GM18502 (cell line): ENCODE results near the gene B9D1.
"Not testable (repeated sequence)": the region's sequence is repeated elsewhere in the genome, so short reads cannot be mapped to it uniquely, and the experiment has no call there.

ENCODE experiments used
- ATAC-seq: cut with Tn5 transposase; IDR thresholded peaks from one replicate; pipeline ENCODE4 v1.9.1; 2021; ENCODE audit warnings: mild to moderate bottlenecking; ENCODE audit not compliant: unreplicated experiment, poor library complexity

B9D1 gene

GRCh38 chr17:19361326-19361725, 1.2 kb downstream of the B9D1 start:
- ATAC-seq = no peak

- no peak for ATAC-seq
Measured at GRCh38 chr17:19360772-19361171, 1.8 kb downstream of the B9D1 start.

- no peak for ATAC-seq
Measured at GRCh38 chr17:19359856-19360255, 2.7 kb downstream of the B9D1 start.

- no peak for ATAC-seq
Measured at GRCh38 chr17:19359151-19359550, 3.4 kb downstream of the B9D1 start.

- ATAC-seq = no peak
Measured at GRCh38 chr17:19357761-19358160, 4.8 kb downstream of the B9D1 start.

GRCh38 chr17:19357351-19357750, 5.2 kb downstream of the B9D1 start:
- ATAC-seq = no peak

GRCh38 chr17:19354748-19355147, 7.8 kb downstream of the B9D1 start:
- ATAC-seq = no peak

- ATAC-seq = not testable (repeated sequence)
Measured at GRCh38 chr17:19353401-19353800, 9.1 kb downstream of the B9D1 start.

GRCh38 chr17:19348806-19349205, 13.7 kb downstream of the B9D1 start:
- no peak for ATAC-seq

GRCh38 chr17:19348081-19348650, 14.4 kb downstream of the B9D1 start:
- no peak for ATAC-seq

GRCh38 chr17:19347323-19348080, 15.0 kb downstream of the B9D1 start:
- ATAC-seq = no peak

- no peak for ATAC-seq
Measured at GRCh38 chr17:19346351-19347255, 15.9 kb downstream of the B9D1 start.

- ATAC-seq = no peak
Measured at GRCh38 chr17:19345486-19346350, 16.8 kb downstream of the B9D1 start.

GRCh38 chr17:19345067-19345460, 17.5 kb downstream of the B9D1 start:
- ATAC-seq = no peak

- ATAC-seq = no peak
Measured at GRCh38 chr17:19344311-19345066, 18.0 kb downstream of the B9D1 start.

- no peak for ATAC-seq
Measured at GRCh38 chr17:19343671-19344151, 18.8 kb downstream of the B9D1 start.

GRCh38 chr17:19343256-19343630, 19.3 kb downstream of the B9D1 start:
- ATAC-seq = no peak

- ATAC-seq = no peak
Measured at GRCh38 chr17:19342611-19343255, 19.8 kb downstream of the B9D1 start.
